HG03066 (cell line): ENCODE results near the gene IFIT3.
"Not testable (repeated sequence)": the region's sequence is repeated elsewhere in the genome, so short reads cannot be mapped to it uniquely, and the experiment has no call there.

ENCODE experiments used
- ATAC-seq: cut with Tn5 transposase; IDR thresholded peaks from one replicate; pipeline ENCODE4 v1.9.1; 2021; ENCODE audit warnings: low read depth; ENCODE audit not compliant: unreplicated experiment

Gene IFIT3

DNA sequence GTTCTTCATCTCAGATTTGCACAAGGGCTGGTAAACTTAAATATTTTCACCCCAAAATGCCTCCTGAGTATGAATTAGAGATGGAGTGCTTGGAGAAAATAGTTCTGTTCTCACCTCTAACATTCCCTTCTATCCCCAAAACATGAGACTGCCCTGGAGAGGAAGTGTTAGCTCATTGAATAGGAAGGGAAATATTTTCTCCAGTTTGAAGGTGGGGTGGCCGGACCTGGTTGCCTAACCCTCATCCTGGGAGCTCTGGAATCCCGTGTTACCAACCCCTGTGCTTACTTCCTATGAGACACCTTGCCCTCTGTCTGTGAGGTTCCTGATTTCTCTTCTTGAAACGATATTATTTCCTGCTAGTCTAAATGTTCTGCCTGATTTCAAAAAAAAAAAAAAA lies 25.2 kb upstream of the IFIT3 start:
- ATAC-seq: no peak

DNA sequence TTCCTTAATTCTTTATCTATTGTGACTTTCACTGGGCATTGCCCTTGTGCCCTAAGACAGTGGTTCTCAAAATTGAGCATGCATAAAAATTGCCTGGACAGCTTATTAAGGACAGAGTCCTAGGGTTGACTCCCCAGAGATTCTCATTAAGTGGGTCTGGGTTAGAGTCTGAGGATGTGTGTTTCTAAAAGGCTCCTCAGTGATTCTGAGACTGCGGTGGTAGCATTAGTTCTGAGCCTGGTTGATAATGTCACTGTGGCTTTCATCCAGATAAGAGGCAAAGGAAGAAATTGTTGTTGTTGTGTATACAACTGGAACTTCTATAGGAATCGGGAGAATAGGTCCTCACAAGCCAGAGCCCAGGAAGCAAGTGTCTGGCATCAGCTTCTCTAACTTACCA lies 24.6 kb upstream of the IFIT3 start:
- no peak for ATAC-seq

DNA sequence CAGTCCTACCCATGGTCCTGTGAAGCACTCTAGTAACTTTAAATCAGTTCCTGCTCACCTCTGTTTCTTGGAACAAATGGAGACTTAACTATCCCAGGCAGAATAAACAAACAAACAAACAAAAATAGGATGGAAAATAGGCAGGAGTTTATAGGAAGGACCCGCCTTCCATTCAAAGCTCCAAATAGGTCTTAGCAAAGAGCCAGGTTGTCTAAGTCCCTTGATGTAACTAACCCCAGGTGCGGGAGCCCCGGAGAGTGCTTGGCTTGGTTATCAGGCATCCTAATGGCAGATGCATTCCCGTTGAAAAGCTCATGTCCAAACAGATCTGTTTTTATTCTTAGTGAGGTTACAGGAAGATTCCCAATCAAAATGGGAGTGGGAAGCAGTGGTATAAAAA lies 23.8 kb upstream of the IFIT3 start:
- no peak for ATAC-seq

DNA sequence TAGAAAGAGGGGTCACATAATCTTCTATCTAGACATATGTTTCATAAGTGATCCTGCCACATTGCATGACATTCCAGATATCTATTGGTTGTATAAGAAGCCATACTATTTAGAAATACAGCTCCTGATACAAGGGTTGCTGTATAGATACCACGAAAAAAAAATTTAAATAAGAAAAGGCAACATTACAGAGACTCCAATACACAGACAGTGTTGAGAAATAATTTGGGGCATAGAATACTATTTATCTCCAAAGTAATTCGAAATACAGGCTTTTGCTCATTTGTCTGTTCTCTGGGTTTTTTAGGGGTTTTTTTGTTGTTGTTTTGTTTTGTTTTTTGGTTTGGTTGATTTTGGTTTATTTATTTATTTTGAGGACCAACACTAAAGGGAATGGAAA lies 23.4 kb upstream of the IFIT3 start:
- no peak for ATAC-seq

DNA sequence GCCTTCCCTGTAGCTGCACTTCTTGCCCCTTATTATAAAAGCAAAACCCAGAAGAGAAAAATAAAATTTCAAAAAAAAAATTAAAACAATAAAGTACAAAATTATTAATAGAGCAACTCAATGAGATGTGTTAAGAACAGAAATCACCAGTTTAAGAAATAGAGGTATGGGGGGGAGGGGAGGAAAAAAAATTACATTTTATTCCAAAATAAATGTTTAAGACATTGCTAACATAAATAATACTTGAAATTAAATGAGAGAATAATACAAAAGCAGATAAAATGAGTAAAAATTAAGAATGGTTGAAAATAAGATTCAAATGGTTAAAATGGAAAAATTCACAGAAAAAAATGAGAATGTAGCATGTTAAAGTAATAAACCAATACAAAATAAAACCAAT lies 22.9 kb upstream of the IFIT3 start:
- no peak for ATAC-seq

GRCh38 chr10:89305766-89306433 lies 21.9 kb upstream of the IFIT3 start:
- ATAC-seq: no peak

GRCh38 chr10:89306434-89307268 lies 21.1 kb upstream of the IFIT3 start:
- ATAC-seq: no peak

GRCh38 chr10:89307269-89307577 lies 20.6 kb upstream of the IFIT3 start:
- no peak for ATAC-seq

DNA sequence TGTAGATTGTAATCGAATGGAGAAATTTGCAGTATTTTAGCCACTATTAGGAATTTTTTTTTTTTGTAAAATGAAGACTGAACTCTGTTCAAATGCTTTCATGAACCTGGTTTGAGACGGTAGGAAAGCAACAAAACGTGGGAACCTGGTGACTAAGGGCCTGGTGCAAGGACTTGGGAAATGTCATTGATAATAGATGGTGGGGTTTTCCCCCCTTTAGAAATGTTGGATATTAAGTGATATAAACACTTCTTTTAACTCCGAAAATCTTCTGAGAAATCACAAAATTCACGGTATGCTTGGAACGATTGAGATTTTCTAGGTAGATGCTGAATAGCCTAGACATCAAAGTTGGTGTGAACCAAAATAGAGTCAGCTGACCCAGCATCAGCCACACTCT lies 19.5 kb upstream of the IFIT3 start:
- ATAC-seq: no peak

- no peak for ATAC-seq
Observed at GRCh38 chr10:89308736-89309135, 19.1 kb upstream of the IFIT3 start.

- no peak for ATAC-seq
Observed at GRCh38 chr10:89309156-89310055, 18.4 kb upstream of the IFIT3 start.

DNA sequence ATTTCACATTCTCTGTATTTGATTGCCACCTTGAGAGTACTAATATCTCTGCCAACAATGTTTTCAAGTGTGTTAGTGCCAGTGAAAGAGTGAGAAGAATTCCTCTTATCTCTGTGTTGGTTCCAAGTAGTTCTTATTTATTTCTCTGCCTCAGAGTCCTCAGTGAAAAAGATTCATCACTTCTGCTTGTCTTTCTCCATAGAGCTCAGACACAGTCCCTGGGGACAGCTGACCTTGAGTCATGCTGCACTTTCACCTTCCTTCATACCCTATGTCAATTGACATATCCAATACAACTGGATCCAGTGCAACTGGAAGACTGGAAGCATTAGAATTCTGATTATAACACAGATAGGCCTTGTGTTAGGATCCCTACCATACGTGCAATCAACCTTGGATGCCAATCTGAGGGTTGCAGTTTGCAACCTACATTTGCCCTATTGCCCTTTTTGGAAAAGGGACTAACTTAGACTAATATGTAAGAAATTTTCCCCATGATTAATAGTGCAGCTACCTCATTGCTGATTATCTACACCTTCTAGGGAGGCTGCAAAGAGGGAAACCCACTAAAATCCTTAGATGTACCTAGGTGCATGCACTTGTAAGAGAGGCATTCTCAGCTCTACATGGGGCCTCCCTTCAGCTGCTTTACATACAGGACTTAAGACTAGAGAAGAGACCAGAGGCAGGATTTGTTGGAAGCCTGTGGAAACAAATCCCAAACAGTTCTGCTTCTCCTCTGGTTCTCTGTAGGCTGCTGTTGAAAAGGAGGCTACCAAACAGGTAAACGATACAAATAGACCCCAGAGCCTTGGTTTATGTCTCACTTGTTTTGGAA lies 17.5 kb upstream of the IFIT3 start:
- no peak for ATAC-seq

DNA sequence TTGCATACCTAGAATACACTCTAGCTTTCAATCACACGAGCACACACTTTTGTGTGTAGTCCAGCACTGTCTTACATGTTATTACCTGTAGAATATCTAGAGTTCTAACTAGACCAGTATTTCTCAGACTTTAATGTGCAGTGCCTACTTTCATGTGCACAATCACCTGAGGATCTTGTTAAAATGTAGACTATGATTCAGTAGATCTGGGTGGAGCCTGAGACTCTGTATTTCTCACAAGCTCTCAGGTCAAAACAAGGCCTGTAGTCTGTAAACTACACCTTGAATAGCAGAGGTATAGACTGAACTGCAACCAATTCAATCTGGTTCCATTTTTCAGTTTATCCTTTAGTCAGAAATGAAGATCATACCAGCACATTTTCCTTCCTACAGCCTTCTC lies 14.8 kb upstream of the IFIT3 start:
- no peak for ATAC-seq

DNA sequence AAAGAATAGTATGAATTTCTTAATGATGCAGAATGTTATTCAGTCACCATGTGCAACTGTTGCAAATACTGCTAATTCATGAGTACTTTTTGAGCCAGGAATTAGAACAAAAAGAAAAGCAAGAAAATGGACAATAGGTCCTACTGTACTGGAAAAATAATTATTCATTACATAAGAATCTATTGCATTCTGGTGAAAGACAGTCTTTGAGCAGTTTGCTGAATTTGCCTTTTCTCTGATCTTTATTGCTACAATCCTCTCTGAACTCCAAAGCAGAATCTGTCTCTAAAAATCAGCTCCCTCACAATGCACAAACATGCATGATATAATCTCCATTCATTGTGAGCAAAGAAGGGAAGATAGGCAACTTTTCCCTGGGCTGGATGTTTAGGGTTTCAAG lies 13.1 kb upstream of the IFIT3 start:
- ATAC-seq: no peak

DNA sequence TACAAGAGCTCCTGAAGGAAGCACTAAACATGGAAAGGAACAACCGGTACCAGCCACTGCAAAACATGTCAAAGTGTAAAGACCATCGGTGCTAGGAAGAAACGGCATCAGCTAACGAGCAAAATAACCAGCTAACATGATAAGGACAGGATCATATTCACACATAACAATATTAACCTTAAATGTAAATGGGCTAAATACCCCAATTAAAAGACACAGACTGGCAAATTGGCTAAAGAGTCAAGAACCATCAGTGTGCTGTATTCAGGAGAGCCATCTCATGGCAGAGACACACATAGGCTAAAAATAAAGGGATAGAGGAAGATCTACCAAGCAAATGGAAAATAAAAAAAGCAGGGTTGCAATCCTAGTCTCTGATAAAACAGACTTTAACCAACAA lies 9.8 kb upstream of the IFIT3 start:
- ATAC-seq: not testable (repeated sequence)

DNA sequence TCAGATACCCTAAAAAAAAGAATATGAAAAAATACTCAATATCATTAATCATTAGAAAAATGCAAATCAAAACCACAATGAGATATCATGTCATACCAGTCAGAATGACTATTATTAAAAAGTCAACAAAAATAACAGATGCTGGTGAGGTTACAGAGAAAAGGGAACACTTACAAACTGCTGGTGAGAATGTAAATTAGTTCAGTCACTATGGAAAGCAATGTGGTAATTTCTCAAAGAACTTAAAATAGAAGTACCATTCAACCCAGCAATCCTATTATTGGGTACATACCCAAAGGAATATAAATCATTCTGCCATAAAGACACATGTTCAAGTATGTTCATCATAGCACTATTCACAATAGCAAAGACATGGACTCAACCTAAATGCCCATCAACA lies 2.7 kb upstream of the IFIT3 start:
- not testable (repeated sequence) for ATAC-seq

- ATAC-seq: not testable (repeated sequence)
Observed at GRCh38 chr10:89325856-89326255, 1.9 kb upstream of the IFIT3 start.

- ATAC-seq: no peak
Observed at GRCh38 chr10:89329151-89329550, 1.4 kb downstream of the IFIT3 start.

DNA sequence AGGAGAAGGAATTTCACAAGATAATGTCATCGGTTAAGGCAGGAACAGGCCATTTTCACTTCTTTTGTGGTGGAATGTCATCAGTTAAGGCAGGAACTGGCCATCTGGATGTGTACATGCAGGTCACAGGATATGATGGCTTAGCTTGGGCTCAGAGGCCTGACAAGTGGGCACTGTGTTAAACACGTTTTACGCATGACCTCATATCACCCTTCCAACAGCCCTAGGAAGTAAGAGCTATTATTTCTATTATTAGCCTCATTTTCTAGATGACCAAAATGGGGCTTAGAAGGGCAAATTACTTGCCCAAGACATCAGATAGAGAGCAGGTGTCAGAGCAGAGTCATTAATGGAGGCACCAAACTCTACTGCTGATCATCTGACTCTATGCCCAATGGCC lies 2.2 kb downstream of the IFIT3 start:
- ATAC-seq: not testable (repeated sequence)

- ATAC-seq: no peak
Observed at GRCh38 chr10:89330537-89331212, 2.9 kb downstream of the IFIT3 start.
